Osteocyte (in vitro differentiated cells): ENCODE measurements around the gene ELOVL5. TPM values are rescaled to one million over a fixed set of nuclear protein-coding genes. Genes with fewer than 3 reads are reported as not detected.

ENCODE experiments used
- DNase-seq: peaks from one replicate; pipeline ENCODE4 v3.0.0; 2021; ENCODE audit warnings: mixed read lengths; ENCODE audit not compliant: unreplicated experiment; ENCODE audit errors: extremely low spot score
- H3K27ac Mint-ChIP-seq: one replicate; pipeline ENCODE4 v1.8.0; 2021; ENCODE audit warnings: mild to moderate bottlenecking, mixed read lengths; ENCODE audit not compliant: unreplicated experiment
- H3K27me3 Mint-ChIP-seq: one replicate; pipeline ENCODE4 v1.8.0; 2021; ENCODE audit warnings: mixed read lengths; ENCODE audit not compliant: unreplicated experiment
- H3K36me3 Mint-ChIP-seq: one replicate; pipeline ENCODE4 v1.8.0; 2021; ENCODE audit warnings: mixed read lengths; ENCODE audit not compliant: unreplicated experiment
- H3K4me1 Mint-ChIP-seq: one replicate; pipeline ENCODE4 v1.8.0; 2021; ENCODE audit warnings: mixed read lengths; ENCODE audit not compliant: unreplicated experiment
- H3K4me3 Mint-ChIP-seq: one replicate; pipeline ENCODE4 v1.8.0; 2021; ENCODE audit warnings: mild to moderate bottlenecking, moderate library complexity, mixed read lengths; ENCODE audit not compliant: unreplicated experiment
- H3K9me3 Mint-ChIP-seq: one replicate; pipeline ENCODE4 v1.8.0; 2021; ENCODE audit warnings: mixed read lengths; ENCODE audit not compliant: unreplicated experiment
- microRNA-seq: library from miRNA; unstranded; fragments of <30 nt; microRNA quantifications from one replicate; pipeline ENCODE4 v1.1.0, GENCODE V29; 2020; ENCODE audit not compliant: unreplicated experiment
- total RNA-seq: library from RNA; stranded (reverse); gene quantifications from 2 replicates; pipeline ENCODE4 v1.2.1, GENCODE V29; 2021
- TF ChIP-seq, protein P1 (sequence below): fragments of 200-600 bp; sonication (generic); IDR thresholded peaks from 2 replicates; pipeline ENCODE4 v1.5.0; 2021; ENCODE audit warnings: antibody characterized with exemption, mild to moderate bottlenecking, moderate library complexity

ELOVL5 gene
- total RNA-seq, 1 donor from 2014 or later: 89.4 TPM

DNA sequence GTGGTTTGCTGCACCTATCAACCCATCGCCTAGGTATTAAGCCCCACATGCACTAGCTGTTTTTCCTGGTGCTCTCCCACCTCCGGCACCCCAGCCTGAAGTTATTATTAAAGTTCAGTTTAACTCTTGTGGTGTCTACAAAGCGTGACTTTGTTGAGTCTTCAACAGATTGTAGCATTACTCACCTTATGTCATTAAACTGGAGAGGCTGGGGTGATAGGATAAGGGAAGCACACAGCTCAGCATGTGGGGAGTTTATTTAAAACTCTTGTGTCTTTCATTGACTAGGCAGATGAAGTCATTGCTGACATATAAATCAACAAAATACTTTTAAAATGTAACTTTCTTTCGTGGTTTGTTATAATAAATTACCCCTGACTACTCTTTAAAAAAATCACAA lies 115.4 kb downstream of the ELOVL5 start:
- H3K27me3 Mint-ChIP-seq: no peaks in the 10 kb centered on the region
- no peaks in the 10 kb centered on the region for H3K9me3 Mint-ChIP-seq
- H3K4me1 Mint-ChIP-seq: no peaks in the 10 kb centered on the region
- DNase-seq: no peak
- TF ChIP-seq, protein P1, sequence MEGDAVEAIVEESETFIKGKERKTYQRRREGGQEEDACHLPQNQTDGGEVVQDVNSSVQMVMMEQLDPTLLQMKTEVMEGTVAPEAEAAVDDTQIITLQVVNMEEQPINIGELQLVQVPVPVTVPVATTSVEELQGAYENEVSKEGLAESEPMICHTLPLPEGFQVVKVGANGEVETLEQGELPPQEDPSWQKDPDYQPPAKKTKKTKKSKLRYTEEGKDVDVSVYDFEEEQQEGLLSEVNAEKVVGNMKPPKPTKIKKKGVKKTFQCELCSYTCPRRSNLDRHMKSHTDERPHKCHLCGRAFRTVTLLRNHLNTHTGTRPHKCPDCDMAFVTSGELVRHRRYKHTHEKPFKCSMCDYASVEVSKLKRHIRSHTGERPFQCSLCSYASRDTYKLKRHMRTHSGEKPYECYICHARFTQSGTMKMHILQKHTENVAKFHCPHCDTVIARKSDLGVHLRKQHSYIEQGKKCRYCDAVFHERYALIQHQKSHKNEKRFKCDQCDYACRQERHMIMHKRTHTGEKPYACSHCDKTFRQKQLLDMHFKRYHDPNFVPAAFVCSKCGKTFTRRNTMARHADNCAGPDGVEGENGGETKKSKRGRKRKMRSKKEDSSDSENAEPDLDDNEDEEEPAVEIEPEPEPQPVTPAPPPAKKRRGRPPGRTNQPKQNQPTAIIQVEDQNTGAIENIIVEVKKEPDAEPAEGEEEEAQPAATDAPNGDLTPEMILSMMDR: no peak
- no peak overlapping the region for H3K4me3 Mint-ChIP-seq
- no peaks in the 10 kb centered on the region for H3K36me3 Mint-ChIP-seq
- no peak overlapping the region for H3K27ac Mint-ChIP-seq

DNA sequence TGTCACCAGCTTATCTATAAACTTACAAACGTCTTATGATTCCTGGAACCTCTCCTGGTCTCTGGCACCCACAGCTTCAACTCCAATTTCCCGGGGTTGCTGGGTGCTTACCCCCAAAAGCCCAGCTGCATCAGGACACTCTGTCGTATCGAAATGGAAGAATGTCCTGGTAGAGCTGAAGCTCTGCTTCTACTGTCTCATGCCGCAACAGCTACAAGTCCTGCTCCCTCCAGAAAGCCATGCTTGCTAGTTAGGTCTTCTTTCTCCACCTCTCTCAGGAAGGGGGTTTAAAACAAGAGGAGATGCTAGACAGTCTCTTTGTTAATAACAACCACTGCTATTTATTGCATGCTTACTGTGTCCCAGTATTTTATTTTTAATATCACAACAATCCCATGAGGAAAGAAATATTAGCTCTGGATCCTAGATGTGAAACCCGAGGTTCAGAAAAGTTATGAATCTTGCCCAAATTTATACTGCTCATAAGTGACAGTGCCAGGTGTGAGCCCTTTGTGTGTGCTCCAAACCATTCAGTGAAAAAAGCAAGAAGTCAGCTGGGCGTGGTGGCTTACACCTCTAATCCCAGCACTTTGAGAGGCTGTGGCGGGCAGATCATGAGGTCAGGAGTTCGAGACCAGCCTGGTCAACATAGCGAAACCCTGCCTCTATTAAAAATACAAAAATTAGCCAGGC lies 117.8 kb downstream of the ELOVL5 start:
- Mint-ChIP-seq H3K4me1 (no peaks in the 10 kb centered on the region), H3K9me3 (no peaks in the 10 kb centered on the region), H3K27me3 (no peaks in the 10 kb centered on the region), H3K4me3 (no peak overlapping the region), H3K36me3 (no peaks in the 10 kb centered on the region), H3K27ac (no peak overlapping the region)
- DNase-seq: no peak
- TF ChIP-seq, protein P1: no peak

DNA sequence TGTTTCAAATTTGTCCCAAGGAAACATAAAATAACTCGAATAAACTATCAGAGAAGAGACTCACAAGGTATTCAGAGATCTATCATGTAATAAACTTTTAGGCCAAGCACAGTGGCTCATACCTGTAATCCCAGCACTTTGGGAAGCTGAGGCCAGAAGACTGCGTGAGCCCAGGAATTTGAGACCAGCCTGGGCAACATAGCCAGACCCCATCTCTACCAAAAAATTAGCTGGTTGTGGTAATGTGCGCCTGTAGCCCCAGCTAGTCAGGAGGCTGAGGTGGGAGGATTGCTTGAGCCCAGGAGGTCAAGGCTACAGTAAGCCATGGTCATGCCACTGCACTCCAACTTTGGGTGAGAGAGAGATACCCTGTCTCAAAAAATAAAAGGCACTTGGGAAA lies 120.9 kb downstream of the ELOVL5 start:
- H3K4me1 Mint-ChIP-seq: no peaks in the 10 kb centered on the region
- no peak for DNase-seq
- no peaks in the 10 kb centered on the region for H3K9me3 Mint-ChIP-seq
- TF ChIP-seq, protein P1: no peak
- no peak overlapping the region for H3K27ac Mint-ChIP-seq
- H3K4me3 Mint-ChIP-seq: no peak overlapping the region
- H3K27me3 Mint-ChIP-seq: peaks cover 2% of the 10 kb centered on the region
- H3K36me3 Mint-ChIP-seq: no peaks in the 10 kb centered on the region

DNA sequence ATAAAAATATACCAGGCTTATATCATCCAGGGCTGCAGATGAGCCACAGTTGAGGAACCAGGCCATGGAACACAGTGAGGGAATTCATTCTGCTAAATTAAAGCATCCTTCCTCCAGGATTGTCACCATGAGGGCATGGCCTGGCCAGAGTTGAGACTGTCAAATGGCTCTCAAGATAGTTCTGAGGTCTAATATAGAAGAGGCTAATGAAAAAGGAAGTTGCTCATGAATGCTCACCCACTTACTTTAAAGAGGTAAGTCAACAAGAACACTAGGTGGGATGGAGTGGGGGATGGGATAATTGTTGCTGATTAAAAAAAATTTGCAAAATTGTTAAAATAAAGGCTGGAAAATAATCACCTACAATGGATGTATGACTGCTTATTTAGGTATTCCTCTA lies 128.1 kb downstream of the ELOVL5 start:
- TF ChIP-seq, protein P1: no peak
- Mint-ChIP-seq H3K36me3 (no peaks in the 10 kb centered on the region), H3K4me3 (no peak overlapping the region), H3K27me3 (peaks cover 2% of the 10 kb centered on the region), H3K27ac (no peak overlapping the region), H3K4me1 (no peaks in the 10 kb centered on the region), H3K9me3 (no peaks in the 10 kb centered on the region)
- no peak for DNase-seq

Small RNA genes within 50 kb of the gene (microRNA-seq; reads per million reads assigned to microRNA genes)
- gene MIR5685: not detected

Other genes with a start within 250 kb of the ELOVL5 start
- gene GCM1, start 200.1 kb downstream of the ELOVL5 start, total RNA-seq: not detected in 2 replicates
- 36.2 and 43.7 TPM in 2 replicates for gene GCLC, start 196.2 kb upstream of the ELOVL5 start, total RNA-seq